GM12872 (cell line): ENCODE results near the gene OLFML3.

Source experiments
- CTCF ChIP-seq: IDR thresholded peaks from 3 replicates; pipeline ENCODE4 v1.5.1; 2011; ENCODE audit warnings: low read depth, mild to moderate bottlenecking, low read length, moderate library complexity; ENCODE audit not compliant: insufficient read depth

OLFML3 gene

GRCh38 chr1:113943028-113943811 lies 36.1 kb upstream of the OLFML3 start:
- no peak for TF ChIP-seq CTCF

GRCh38 chr1:113945329-113945728 lies 33.9 kb upstream of the OLFML3 start:
- TF ChIP-seq CTCF = no peak

GRCh38 chr1:113946112-113946511 lies 33.2 kb upstream of the OLFML3 start:
- TF ChIP-seq CTCF = no peak

GRCh38 chr1:113946678-113947387 lies 32.4 kb upstream of the OLFML3 start:
- no peak for TF ChIP-seq CTCF

- no peak for TF ChIP-seq CTCF
These were observed 31.7 kb upstream of the OLFML3 start for GRCh38 chr1:113947388-113948107.

GRCh38 chr1:113949007-113949406 lies 30.3 kb upstream of the OLFML3 start:
- TF ChIP-seq CTCF = no peak

- no peak for TF ChIP-seq CTCF
These were observed 28.4 kb upstream of the OLFML3 start for GRCh38 chr1:113950908-113951307.
